ENCODE results near the gene ATF1. TPM values are rescaled to one million over a fixed set of nuclear protein-coding genes. Genes with fewer than 3 reads are reported as not detected.

Gene ATF1
- total RNA-seq, 1 donor from 2014 or later, result 25.0 TPM

DNA sequence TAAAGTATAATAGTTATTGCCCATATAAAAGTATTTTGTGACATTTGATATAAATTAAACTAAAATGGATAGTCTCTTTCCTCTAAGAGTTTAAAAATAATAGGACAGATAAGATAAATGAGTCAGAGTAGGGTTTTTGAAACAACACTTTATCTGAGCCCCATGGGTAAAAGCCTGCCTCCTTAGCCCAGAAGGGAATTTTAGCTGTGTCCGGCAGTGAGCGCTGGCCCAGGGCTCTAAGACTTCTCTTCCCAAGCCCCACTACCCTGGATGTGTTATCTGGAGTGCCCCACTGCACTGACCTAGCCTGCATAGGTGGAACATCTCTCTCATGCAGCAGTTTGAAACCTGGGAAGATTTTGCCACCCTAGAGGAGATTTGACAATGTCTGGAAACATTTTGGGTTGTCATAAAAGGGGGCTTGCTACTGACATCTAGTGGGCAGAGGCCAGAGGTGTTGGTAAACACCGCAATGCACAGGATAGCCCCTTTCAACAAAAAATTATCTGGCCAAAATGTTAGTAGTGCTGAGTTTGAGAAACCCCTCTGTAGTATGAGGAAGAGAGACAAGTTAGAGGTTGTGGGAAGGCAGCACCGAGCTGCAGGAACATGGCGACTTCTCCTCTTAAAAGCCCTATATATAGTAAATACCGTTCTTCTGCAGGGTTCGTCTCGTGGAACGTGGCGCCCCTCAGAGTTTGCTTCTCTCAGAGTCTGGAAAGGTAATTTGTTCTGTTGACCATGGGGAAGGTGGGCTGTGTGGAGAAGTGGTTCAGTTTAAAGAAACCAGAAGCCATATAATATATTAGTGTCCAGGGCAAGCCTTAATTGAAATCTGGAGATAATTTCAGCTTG lies 29.3 kb upstream of the ATF1 start:
- H3K36me3 Mint-ChIP-seq (ENCODE audit: low read depth, unreplicated experiment), result peaks cover 23% of the 10 kb centered on the region
- TF ChIP-seq, protein P1, sequence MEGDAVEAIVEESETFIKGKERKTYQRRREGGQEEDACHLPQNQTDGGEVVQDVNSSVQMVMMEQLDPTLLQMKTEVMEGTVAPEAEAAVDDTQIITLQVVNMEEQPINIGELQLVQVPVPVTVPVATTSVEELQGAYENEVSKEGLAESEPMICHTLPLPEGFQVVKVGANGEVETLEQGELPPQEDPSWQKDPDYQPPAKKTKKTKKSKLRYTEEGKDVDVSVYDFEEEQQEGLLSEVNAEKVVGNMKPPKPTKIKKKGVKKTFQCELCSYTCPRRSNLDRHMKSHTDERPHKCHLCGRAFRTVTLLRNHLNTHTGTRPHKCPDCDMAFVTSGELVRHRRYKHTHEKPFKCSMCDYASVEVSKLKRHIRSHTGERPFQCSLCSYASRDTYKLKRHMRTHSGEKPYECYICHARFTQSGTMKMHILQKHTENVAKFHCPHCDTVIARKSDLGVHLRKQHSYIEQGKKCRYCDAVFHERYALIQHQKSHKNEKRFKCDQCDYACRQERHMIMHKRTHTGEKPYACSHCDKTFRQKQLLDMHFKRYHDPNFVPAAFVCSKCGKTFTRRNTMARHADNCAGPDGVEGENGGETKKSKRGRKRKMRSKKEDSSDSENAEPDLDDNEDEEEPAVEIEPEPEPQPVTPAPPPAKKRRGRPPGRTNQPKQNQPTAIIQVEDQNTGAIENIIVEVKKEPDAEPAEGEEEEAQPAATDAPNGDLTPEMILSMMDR (IDR thresholded peaks at IDR 0.05; ENCODE audit: insufficient read depth, low read depth, low read length), result peak; percentile 75
- no peak for TF ChIP-seq EZH2 (IDR thresholded peaks at IDR 0.05; ENCODE audit: insufficient read depth, low read length)
- no peaks in the 10 kb centered on the region for H3K9me3 Mint-ChIP-seq (ENCODE audit: unreplicated experiment)
- FAIRE-seq (no peak), DNase-seq (ENCODE audit: low read depth) (no peak)
- H3K9ac ChIP-seq (ENCODE audit: low read length), result no peak overlapping the region
- peaks cover 21% of the 10 kb centered on the region for H3K36me3 ChIP-seq (ENCODE audit: insufficient read depth, low read length)
- no peak overlapping the region for H3K4me2 ChIP-seq (ENCODE audit: low read length)
- H3K27ac ChIP-seq (ENCODE audit: low read depth, low read length), result no peak overlapping the region
- H2AFZ ChIP-seq (ENCODE audit: low read depth, low read length), result no peak overlapping the region
- H3K4me3 Mint-ChIP-seq (ENCODE audit: unreplicated experiment), result no peak overlapping the region
- no peaks in the 10 kb centered on the region for H3K27me3 ChIP-seq (ENCODE audit: insufficient read depth, low read length)
- H3K4me3 ChIP-seq (ENCODE audit: insufficient read depth, low read depth, low read length), result no peak overlapping the region
- H3K27ac Mint-ChIP-seq (ENCODE audit: unreplicated experiment), result no peak overlapping the region
- no peaks in the 10 kb centered on the region for H3K79me2 ChIP-seq (ENCODE audit: insufficient read depth, low read length)
- peaks cover 4% of the 10 kb centered on the region for H4K20me1 ChIP-seq (ENCODE audit: insufficient read depth, low read length)
- peaks cover 6% of the 10 kb centered on the region for H3K4me1 ChIP-seq (ENCODE audit: insufficient read depth, low read length)
- no peaks in the 10 kb centered on the region for H3K9me3 ChIP-seq (ENCODE audit: insufficient read depth, low read depth, low read length)
- H3K27me3 Mint-ChIP-seq (ENCODE audit: low read depth, unreplicated experiment), result no peaks in the 10 kb centered on the region
- peaks cover 8% of the 10 kb centered on the region for H3K4me1 Mint-ChIP-seq (ENCODE audit: low read depth, unreplicated experiment)

DNA sequence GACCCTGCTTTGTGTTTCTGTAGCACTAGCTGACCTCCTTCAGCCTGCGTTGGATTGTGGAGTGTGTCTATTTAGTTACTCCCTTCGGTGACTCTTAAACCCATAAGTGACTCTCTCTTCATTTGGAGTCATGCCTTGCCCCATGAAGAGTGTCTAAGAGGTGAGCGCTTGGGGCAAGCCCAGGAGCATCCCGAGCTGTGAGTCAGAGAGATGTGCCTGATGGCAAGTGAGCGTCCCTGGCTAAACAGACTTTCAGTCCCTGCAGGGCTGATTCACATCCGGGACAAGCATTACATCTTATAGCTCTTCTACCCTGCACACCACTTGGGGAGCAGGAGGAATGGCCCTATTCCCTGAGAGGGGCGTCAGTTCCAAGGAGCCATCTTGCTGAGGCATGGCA lies 24.3 kb upstream of the ATF1 start:
- Mint-ChIP-seq H3K36me3 (ENCODE audit: low read depth, unreplicated experiment) (peaks cover 39% of the 10 kb centered on the region), H3K27ac (ENCODE audit: unreplicated experiment) (no peak overlapping the region), H3K4me1 (ENCODE audit: low read depth, unreplicated experiment) (no peaks in the 10 kb centered on the region), H3K4me3 (ENCODE audit: unreplicated experiment) (no peak overlapping the region), H3K27me3 (ENCODE audit: low read depth, unreplicated experiment) (no peaks in the 10 kb centered on the region), H3K9me3 (ENCODE audit: unreplicated experiment) (no peaks in the 10 kb centered on the region)
- TF ChIP-seq, protein P1 (IDR thresholded peaks at IDR 0.05; ENCODE audit: insufficient read depth, low read depth, low read length), result no peak
- no peak for TF ChIP-seq EZH2 (IDR thresholded peaks at IDR 0.05; ENCODE audit: insufficient read depth, low read length)
- H4K20me1 ChIP-seq (ENCODE audit: insufficient read depth, low read length), result no peaks in the 10 kb centered on the region
- no peaks in the 10 kb centered on the region for H3K4me1 ChIP-seq (ENCODE audit: insufficient read depth, low read length)
- no peak overlapping the region for H3K4me3 ChIP-seq (ENCODE audit: insufficient read depth, low read depth, low read length)
- no peak for FAIRE-seq
- H2AFZ ChIP-seq (ENCODE audit: low read depth, low read length), result no peak overlapping the region
- DNase-seq (ENCODE audit: low read depth), result no peak
- no peaks in the 10 kb centered on the region for H3K27me3 ChIP-seq (ENCODE audit: insufficient read depth, low read length)
- no peaks in the 10 kb centered on the region for H3K9me3 ChIP-seq (ENCODE audit: insufficient read depth, low read depth, low read length)
- H3K36me3 ChIP-seq (ENCODE audit: insufficient read depth, low read length), result peaks cover 42% of the 10 kb centered on the region
- H3K27ac ChIP-seq (ENCODE audit: low read depth, low read length), result no peak overlapping the region
- no peaks in the 10 kb centered on the region for H3K79me2 ChIP-seq (ENCODE audit: insufficient read depth, low read length)
- no peak overlapping the region for H3K4me2 ChIP-seq (ENCODE audit: low read length)
- H3K9ac ChIP-seq (ENCODE audit: low read length), result no peak overlapping the region

DNA sequence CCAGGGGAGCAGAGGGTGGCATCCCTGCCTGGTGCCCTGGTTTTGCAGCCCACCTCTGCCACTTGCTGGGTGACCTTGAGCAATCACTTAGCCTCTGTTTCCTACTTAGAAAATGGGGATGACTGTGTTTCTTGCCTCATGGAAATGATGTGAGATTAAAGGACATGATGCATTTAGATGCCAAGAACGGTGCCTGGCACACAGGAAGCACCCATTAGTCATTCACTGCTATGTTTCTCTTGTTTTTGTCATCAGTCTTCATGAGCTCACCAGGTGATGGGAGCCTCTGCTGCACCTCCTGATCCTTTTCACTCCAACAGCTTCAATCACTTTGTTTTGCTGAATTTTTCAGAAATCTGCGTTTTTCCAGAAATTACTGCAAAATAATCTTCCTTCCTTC lies 23.6 kb upstream of the ATF1 start:
- H3K79me2 ChIP-seq (ENCODE audit: insufficient read depth, low read length), result no peaks in the 10 kb centered on the region
- no peaks in the 10 kb centered on the region for H3K27me3 ChIP-seq (ENCODE audit: insufficient read depth, low read length)
- Mint-ChIP-seq H3K9me3 (ENCODE audit: unreplicated experiment) (no peaks in the 10 kb centered on the region), H3K36me3 (ENCODE audit: low read depth, unreplicated experiment) (peaks cover 41% of the 10 kb centered on the region), H3K4me3 (ENCODE audit: unreplicated experiment) (no peak overlapping the region), H3K27ac (ENCODE audit: unreplicated experiment) (no peak overlapping the region), H3K4me1 (ENCODE audit: low read depth, unreplicated experiment) (no peaks in the 10 kb centered on the region), H3K27me3 (ENCODE audit: low read depth, unreplicated experiment) (no peaks in the 10 kb centered on the region)
- H3K4me2 ChIP-seq (ENCODE audit: low read length), result no peak overlapping the region
- H3K9ac ChIP-seq (ENCODE audit: low read length), result no peak overlapping the region
- FAIRE-seq (no peak), DNase-seq (ENCODE audit: low read depth) (no peak)
- H3K36me3 ChIP-seq (ENCODE audit: insufficient read depth, low read length), result peaks cover 48% of the 10 kb centered on the region
- TF ChIP-seq EZH2 (IDR thresholded peaks at IDR 0.05; ENCODE audit: insufficient read depth, low read length), result no peak
- TF ChIP-seq, protein P1 (IDR thresholded peaks at IDR 0.05; ENCODE audit: insufficient read depth, low read depth, low read length), result no peak
- no peak overlapping the region for H2AFZ ChIP-seq (ENCODE audit: low read depth, low read length)
- H3K4me1 ChIP-seq (ENCODE audit: insufficient read depth, low read length), result no peaks in the 10 kb centered on the region
- H3K4me3 ChIP-seq (ENCODE audit: insufficient read depth, low read depth, low read length), result no peak overlapping the region
- no peak overlapping the region for H3K27ac ChIP-seq (ENCODE audit: low read depth, low read length)
- H4K20me1 ChIP-seq (ENCODE audit: insufficient read depth, low read length), result no peaks in the 10 kb centered on the region
- H3K9me3 ChIP-seq (ENCODE audit: insufficient read depth, low read depth, low read length), result no peaks in the 10 kb centered on the region
